Fibroblast of skin of scalp (primary cell): ENCODE measurements around the gene CTXN1.

Experiments
- DNase-seq: peaks from one replicate; pipeline ENCODE4 v3.0.0-alpha.2; 2013

Gene CTXN1

GRCh38 chr19:7912697-7913564 is 13.0 kb downstream of the CTXN1 start:
- no peak for DNase-seq

- no peak for DNase-seq
These were observed 13.7 kb downstream of the CTXN1 start for GRCh38 chr19:7912144-7912696.

DNA sequence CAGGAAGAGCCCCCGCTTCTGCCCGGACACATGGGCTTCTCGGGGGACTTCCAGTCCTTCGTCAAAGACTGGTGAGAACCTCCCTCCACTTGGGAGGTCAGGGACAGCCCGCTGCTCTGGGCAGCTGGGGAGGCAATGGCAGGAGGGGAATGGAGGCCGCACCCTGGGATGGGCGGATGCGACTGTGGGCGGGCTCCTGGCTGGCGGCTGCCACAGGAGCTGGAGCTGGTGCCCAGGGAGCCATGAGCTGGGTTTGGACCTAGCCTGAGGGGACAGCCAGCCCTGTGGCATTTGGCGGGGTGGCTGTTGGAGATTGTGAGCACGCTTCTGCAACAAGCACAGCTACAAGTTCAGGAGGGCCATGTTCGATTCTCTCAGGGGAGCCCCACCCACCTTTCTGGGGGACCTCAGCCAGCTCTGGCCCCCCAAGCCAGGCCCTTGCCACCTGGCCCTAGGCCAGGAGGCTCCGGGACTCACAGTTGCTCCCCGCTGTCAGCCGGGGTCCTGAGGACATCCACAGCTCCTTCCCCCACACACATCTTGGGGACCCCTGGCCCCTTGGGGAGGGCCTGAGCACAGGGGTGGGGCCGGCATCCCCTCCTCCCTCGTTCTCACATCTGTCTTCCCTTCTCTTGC is 14.3 kb downstream of the CTXN1 start:
- no peak for DNase-seq

DNA sequence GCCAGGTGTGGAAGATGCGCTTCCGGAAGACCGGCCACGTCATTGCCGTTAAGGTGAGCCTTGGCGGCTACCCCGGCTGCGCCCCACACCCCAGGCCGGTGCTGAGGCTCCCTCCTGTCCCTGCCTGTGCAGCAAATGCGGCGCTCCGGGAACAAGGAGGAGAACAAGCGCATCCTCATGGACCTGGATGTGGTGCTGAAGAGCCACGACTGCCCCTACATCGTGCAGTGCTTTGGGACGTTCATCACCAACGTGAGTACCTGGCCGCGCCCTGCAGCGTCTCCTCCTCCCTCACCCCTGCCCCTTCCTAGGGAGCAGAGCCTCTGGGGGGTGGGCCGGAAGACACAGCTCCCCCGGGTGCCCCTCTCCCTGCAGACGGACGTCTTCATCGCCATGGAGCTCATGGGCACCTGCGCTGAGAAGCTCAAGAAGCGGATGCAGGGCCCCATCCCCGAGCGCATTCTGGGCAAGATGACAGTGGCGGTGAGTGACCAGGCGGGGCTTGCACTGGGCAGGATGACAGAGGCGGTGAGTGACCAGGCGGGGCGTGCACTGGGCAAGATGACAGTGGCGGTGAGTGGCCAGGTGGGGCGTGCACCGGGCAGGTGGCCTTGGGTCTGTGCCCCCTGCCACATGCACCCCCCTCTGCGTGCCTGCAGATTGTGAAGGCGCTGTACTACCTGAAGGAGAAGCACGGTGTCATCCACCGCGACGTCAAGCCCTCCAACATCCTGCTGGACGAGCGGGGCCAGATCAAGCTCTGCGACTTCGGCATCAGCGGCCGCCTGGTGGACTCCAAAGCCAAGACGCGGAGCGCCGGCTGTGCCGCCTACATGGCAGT is 15.4 kb downstream of the CTXN1 start:
- no peak for DNase-seq

- DNase-seq, result no peak
These were observed 16.4 kb downstream of the CTXN1 start for GRCh38 chr19:7909471-7910067.

- DNase-seq, result no peak
These were observed 17.0 kb downstream of the CTXN1 start for GRCh38 chr19:7908742-7909461.

GRCh38 chr19:7908078-7908699 is 17.7 kb downstream of the CTXN1 start:
- no peak for DNase-seq

- DNase-seq, result no peak
These were observed 18.4 kb downstream of the CTXN1 start for GRCh38 chr19:7907544-7907943.

DNA sequence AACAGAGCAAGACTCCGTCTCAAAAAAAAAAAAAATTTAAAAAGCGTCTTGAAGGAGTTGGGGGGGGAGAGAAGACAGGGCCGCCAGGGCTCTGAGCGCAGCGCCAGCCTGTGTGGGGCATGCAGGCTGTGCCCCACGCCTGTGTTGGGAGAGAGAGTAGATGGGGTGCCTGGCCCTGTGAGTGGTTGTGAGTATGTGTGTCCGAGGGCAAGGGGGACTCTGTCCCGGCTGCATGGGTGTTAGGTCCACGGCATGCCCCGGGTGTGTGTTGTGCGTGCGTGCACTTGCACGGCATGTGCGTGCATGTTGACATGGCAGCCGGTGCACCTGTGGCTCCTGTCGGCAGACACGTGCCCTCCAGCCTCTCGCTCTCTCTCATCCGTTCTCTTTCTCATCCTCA is 18.8 kb downstream of the CTXN1 start:
- no peak for DNase-seq

- no peak for DNase-seq
These were observed 20.1 kb downstream of the CTXN1 start for GRCh38 chr19:7905859-7906258.

- DNase-seq, result no peak
These were observed 20.7 kb downstream of the CTXN1 start for GRCh38 chr19:7905268-7905667.

DNA sequence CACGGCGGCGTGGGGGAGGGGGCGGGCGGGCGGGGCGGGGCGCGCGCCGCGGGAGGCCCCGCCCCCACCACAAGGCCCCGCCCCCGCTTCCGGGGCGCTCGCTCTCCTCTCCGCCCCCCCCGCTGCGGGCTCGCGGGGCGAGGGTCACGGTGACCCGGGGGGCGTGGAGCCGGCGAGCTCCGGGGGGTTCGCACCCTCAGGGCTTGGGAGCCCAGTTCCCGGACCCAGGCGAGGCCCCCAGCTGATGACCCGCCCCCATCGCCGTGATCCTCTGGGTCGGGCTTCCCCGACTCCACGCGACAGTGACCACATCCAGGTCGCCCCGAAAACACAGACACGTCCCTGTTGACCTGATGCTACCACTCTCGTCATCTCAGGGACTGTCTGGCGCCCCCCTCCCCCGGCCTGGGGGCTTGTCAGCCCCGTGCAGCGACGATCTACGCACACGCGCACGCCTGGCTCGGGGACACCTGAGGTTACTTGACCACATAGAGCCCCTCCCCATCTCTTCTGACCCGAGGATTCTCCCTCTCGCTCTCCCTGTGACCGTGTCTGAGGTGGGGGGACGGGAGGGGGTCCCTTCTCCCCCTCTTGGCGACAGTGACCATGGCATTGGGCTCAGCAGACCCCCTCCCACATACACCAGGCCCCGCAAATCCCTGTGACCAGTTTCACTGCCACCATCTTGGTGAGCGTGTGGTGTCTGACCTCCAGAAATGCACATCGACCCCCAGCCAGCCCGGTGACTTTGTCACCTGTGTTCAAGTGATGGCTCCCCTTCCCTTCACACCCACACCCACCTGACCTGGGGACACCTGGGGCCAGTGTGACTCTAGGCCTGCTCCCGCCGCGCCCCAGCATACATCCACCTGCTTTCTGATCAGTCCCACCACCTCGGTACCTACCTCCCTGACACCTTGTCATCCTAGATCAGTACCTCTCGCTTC is 21.6 kb downstream of the CTXN1 start:
- DNase-seq, result no peak

DNA sequence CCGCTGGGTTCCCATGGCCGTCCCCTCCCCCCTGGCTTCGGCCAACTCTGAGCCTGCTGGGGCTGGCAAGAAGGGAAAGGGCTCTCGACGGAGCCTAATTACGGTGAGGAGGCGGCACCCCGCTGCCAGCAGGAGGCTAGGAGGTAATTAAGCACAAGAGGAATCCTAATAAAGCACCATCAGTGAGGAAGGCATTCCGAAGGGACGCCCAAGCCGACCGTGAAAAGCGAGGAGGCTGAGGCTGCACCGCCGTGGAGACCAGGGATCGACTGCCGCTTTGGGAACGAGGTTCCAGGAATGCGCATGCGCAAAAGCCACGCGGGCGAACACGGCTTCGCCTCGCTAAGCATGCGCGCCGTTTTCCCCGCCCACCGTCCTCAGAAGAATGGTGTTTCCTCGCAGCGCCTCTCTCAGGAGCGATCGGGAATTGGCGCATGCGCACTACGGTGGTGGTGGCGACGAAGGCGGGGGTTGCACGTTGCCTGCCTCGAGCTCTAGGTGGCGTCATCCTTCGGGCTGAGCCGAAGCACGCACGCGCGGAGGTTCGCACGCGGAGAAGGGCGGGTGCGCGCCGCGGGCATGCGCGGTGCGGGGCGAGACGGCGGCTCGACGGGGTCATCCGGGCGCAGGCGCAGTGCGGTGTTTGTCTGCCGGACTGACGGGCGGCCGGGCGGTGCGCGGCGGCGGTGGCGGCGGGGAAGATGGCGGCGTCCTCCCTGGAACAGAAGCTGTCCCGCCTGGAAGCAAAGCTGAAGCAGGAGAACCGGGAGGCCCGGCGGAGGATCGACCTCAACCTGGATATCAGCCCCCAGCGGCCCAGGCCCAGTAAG is 22.5 kb downstream of the CTXN1 start, which contains the start of gene MAP2K7:
TSS of gene MAP2K7 (plus strand) at position 634 of the 830 bp plus-strand sequence. CDS start at position 702, 68 bp downstream.
- peak; percentile 99 for DNase-seq

DNA sequence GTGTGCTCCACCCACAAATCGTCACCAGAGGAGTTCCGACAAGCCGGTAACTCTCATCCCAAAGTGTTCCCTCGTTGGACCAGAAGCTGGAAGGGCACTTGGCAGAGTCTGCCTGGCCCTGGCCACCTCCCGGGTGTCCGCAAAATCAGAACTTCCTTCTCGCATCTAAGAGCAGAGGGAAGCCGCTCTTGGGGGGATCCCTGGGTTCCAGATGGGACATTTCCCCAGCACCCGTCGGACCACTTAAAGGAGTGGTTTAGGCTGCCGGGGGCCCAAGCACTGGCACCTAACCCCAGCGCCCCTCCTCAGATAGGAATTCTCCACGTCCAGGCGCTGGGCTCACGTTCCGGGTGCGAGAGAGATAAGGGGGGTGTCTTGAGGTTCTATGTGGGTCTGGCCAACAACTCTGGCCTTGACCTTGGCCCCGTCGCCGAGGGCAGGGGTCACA is 23.1 kb downstream of the CTXN1 start:
- no peak for DNase-seq

- DNase-seq, result no peak
These were observed 24.6 kb downstream of the CTXN1 start for GRCh38 chr19:7901337-7901736.

- no peak for DNase-seq
These were observed 25.0 kb downstream of the CTXN1 start for GRCh38 chr19:7900931-7901330.

DNA sequence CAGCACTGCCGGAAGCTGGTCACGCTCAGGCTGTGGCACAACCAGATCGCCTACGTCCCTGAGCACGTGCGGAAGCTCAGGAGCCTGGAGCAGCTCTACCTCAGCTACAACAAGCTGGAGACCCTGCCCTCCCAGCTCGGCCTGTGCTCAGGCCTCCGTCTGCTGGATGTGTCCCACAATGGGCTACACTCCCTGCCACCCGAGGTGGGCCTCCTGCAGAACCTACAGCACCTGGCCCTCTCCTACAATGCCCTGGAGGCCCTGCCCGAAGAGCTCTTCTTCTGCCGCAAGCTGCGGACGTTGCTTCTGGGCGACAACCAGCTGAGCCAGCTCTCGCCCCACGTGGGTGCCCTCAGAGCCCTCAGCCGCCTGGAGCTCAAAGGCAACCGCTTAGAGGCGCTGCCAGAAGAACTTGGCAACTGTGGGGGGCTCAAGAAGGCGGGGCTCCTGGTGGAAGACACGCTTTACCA is 25.5 kb downstream of the CTXN1 start:
- no peak for DNase-seq

GRCh38 chr19:7899751-7900378 is 26.1 kb downstream of the CTXN1 start:
- DNase-seq, result no peak
